ENCODE measurements around the gene TRABD2A. TPM values are rescaled to one million over a fixed set of nuclear protein-coding genes. Genes with fewer than 3 reads are reported as not detected.

The TRABD2A gene
- total RNA-seq, 4 donors from 2014 or later, result 2.4 to 16.8 (median 8.5) TPM

DNA sequence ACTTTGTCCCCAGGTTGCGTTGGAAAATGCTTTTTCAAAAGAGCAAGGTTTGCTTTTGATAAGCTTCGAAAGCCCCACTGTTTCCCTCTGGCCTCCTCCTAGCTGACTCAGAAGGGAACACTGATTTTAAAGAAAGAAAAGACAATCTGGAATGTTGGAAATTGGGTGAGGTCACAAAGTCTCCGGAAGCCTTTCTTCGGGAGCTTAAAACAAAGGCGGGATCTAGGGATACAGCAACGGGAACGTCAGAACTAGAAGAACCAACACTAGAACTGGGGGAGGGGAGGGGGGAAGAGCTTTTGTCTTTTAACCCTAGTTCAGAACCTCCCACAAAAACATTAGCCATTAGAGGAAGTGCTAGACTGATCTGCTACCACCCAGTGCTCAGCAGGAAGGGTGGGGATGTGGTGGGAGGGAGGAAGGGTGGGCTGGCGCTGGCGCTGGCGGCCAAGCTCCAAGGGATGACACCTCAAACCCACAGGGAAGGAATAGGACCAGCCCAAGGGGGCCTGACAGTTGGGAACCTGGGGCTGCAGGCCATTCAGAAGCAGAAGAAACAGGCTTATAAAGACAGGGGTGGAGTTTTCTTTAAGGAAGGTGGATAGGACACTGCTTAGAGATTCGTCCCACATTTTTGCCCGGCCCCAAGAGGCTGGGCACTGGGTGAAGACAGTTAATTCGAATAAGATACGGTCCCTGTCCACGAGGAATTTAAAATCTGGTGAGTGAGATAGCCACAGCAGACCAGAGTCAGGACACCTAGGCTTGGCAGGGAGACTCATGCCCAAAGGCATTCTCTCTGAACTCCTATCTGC lies 26.2 kb upstream of the TRABD2A start:
- TF ChIP-seq, protein P1, sequence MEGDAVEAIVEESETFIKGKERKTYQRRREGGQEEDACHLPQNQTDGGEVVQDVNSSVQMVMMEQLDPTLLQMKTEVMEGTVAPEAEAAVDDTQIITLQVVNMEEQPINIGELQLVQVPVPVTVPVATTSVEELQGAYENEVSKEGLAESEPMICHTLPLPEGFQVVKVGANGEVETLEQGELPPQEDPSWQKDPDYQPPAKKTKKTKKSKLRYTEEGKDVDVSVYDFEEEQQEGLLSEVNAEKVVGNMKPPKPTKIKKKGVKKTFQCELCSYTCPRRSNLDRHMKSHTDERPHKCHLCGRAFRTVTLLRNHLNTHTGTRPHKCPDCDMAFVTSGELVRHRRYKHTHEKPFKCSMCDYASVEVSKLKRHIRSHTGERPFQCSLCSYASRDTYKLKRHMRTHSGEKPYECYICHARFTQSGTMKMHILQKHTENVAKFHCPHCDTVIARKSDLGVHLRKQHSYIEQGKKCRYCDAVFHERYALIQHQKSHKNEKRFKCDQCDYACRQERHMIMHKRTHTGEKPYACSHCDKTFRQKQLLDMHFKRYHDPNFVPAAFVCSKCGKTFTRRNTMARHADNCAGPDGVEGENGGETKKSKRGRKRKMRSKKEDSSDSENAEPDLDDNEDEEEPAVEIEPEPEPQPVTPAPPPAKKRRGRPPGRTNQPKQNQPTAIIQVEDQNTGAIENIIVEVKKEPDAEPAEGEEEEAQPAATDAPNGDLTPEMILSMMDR (IDR thresholded peaks at IDR 0.05; ENCODE audit: low read depth), result no peak

DNA sequence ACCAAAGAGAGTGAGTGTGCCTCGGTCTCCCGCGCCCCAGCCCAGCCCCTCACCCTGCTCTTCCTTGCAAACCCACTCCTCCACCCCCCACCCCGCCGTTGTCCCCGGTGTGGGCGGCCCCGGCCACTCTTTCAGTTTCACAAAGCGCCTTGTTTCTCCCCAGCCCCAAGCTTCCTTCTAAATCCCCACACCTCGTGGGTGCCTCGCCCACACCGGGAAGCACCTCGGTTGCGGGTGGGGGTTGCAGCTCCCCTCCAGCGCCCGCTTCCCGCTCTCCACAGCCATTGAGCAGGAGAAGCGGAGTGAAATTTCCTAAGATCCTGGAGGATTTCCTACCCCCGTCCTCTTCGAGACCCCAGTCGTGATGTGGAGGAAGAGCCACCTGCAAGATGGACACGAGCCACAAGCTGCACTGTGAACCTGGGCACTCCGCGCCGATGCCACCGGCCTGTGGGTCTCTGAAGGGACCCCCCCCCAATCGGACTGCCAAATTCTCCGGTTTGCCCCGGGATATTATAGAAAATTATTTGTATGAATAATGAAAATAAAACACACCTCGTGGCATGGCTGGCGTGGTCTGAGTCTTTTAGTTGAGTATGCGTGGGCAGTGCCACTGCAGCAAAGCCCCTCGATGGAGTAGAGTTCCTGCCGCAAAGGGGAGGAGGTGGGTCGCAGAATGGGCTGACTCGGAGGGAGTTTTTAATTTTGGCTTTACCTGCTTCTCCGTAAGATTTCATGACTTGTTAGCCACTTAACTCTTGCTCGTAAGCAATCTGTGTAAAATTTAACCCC lies 25.4 kb upstream of the TRABD2A start:
- TF ChIP-seq, protein P1 (IDR thresholded peaks at IDR 0.05; ENCODE audit: low read depth), result no peak

DNA sequence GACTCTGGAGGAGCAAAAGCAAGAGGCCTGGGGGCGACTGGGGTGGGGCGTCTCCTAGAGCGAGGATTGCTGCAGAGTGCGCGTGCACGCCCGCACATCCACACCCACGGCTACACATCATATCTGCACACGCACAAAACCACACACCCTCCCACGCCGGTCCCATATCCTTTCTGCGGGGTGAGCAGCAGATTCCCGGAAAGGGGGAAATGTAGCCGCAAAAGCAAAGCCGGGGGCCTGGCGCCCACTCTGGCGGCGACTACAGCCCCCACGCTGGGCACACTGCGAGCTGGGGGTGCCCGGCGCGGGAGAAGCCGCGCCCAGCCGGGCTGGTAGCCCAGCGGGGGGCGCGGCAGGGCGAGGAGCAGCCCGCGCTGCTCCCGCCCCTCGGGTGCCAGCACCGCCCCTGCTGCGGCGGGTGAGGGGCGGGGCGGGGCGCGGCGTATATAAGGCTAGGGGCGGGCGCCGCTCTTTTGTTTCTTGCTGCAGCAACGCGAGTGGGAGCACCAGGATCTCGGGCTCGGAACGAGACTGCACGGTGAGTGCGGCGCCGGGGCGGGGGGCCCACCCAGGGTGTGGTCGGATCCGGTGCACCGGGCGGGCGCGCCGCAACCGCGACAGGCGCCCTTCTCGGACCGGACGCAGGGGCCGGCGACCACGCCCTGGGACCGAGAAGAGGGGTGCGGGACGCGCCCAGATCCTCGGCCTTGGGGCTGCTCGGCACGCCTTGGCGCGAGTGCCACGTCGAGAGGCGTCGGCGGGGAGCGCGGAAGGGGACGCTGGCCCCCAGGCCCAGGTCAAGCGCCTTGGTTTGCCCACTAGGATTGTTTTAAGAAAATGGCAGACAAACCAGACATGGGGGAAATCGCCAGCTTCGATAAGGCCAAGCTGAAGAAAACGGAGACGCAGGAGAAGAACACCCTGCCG lies 24.6 kb upstream of the TRABD2A start, which contains the start of gene TMSB10:
Gene TMSB10 (plus strand): TSS at position 476 of the 927 bp plus-strand sequence.
- TF ChIP-seq, protein P1 (IDR thresholded peaks at IDR 0.05; ENCODE audit: low read depth), result no peak

DNA sequence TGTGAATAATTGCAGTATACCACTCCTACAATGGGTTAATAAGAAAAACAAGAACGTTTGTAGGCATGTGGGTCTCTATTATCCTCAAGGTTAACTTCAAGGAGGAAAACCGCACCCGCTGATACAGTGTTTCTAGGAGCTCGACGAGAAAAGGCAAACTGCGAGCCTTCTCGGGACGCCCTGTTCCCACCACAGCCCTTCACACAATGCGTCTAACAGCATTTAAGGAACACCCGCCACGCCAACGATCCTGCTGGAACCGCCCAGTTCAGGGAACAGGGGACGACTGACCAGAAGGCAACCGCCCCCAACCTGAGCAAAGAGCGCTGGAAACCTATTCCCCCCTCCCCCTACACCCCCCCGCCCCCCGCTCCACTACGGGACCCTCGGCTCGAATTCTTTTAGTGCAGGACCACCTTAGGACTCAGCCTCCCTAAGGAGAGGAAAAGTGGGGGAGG lies 23.9 kb upstream of the TRABD2A start:
- TF ChIP-seq, protein P1 (IDR thresholded peaks at IDR 0.05; ENCODE audit: low read depth), result no peak

DNA sequence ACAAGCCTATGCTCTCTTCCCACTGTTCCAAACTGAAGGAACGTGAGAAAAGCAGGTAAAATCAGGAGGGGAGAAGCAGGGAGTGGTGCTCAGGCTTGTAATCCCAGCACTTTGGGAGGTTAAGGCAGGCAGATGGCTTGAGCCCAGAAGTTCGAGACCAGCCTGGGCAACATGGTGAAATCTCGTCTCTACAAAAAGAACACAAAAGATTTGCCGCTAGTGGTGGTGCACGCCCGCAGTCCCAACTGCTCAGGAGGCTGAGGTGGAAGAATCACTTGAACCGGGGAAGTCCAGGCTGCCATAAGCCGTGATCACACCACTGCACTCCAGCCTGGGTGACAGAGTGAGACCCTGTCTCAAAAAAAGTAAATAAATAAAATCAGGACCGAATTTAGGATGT lies 23.3 kb upstream of the TRABD2A start:
- TF ChIP-seq, protein P1 (IDR thresholded peaks at IDR 0.05; ENCODE audit: low read depth), result no peak

DNA sequence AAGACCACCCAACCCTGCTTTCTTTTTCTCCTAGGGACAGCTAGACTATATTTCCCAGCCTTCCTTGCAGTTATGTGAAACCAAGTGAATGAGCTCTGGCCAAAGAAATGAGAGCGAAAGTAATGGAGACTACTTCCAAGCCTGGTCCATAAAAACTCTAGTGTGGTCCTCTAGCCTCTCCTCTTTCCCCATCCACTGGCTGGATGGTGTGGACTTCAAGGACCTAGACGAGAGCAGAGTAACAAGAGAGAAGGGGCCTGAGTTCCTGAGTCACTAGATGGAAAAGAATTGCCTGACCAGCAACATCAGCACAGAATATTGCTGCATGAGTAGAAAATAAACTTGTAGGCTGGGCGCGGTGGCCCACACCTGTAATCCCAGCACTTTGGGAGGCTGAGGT lies 21.6 kb upstream of the TRABD2A start:
- TF ChIP-seq, protein P1 (IDR thresholded peaks at IDR 0.05; ENCODE audit: low read depth), result no peak
